GM13976 (cell line): ENCODE results near the gene TRABD.

Experiments
- DNase-seq: peaks from one replicate; pipeline ENCODE4 v3.0.0; 2012; ENCODE audit warnings: low spot score
- CTCF ChIP-seq: IDR thresholded peaks from 2 replicates; pipeline ENCODE4 v1.5.1; 2012; ENCODE audit warnings: borderline replicate concordance, mild to moderate bottlenecking; ENCODE audit not compliant: insufficient read depth; ENCODE audit errors: extremely low read depth, missing control alignments, control extremely low read depth
- in situ Hi-C: fragments of 300-500 bp; cut with MboI; formaldehyde crosslinking; loops from one replicate; pipeline ENCODE4 v1.12.0; 2022; ENCODE audit warnings: low sequenced_read_pairs, mixed read lengths, inconsistent platforms; ENCODE audit not compliant: unreplicated experiment

The TRABD gene

DNA sequence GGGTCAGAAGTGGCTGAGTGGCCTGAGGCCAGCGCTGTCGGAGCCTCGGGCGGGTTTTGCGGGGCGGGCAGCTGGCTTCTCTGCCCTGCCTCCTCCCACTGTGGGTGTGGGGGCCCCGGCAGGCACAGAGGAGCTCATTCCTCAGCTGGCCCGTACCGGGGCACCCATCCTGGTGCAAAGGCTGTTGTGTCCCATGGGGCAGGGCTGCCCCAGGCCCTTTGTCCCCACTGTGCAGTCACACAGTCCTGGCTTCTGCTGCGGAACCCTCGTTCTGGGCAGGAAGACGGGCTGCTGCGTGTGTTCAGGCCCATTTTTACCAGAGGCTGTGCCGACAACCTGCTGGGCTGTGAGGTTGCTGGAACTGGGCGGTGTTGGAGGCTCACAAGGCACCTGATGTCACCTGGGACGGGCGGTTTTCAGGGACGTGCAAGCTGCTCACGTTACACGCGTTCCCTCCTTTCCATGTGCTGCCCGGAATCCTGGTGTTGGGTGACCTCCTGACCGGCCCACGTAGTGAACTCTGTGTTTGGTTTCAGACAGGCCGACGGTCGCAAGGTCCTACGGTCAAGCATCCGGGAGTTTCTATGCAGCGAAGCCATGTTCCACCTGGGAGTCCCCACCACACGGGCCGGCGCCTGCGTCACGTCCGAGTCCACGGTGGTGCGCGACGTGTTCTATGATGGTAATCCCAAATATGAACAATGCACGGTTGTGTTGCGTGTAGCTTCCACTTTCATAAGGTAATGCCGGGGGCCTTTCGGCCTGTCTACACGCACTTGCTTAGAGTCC, 20.3 kb downstream of the TRABD start:
- in situ Hi-C loops = loop anchor here (10.0 kb wide), 1 partner anchor 51 kb away; no protein-coding TSS in a partner anchor

GRCh38 chr22:50206599-50206998, 20.9 kb downstream of the TRABD start:
- peak; percentile 24 for TF ChIP-seq CTCF
- no peak for DNase-seq
- in situ Hi-C loops = loop anchor here (10.0 kb wide), 1 partner anchor 52 kb away; no protein-coding TSS in a partner anchor

More for the DNA sequence above, 20.3 kb downstream of the TRABD start:
- no peak for TF ChIP-seq CTCF
- DNase-seq = no peak

- DNase-seq = no peak
- TF ChIP-seq CTCF = no peak
- in situ Hi-C loops = loop anchor here (10.0 kb wide), 1 partner anchor 53 kb away; no protein-coding TSS in a partner anchor
Measured at GRCh38 chr22:50207383-50208140, 21.8 kb downstream of the TRABD start.

GRCh38 chr22:50208430-50208938, 22.8 kb downstream of the TRABD start:
- DNase-seq = no peak
- in situ Hi-C loops = loop anchor here (10.0 kb wide), 1 partner anchor 54 kb away; no protein-coding TSS in a partner anchor
- no peak for TF ChIP-seq CTCF

GRCh38 chr22:50208939-50209892, 23.5 kb downstream of the TRABD start:
- no peak for TF ChIP-seq CTCF
- in situ Hi-C loops = loop anchor here (10.0 kb wide), 1 partner anchor 54 kb away; no protein-coding TSS in a partner anchor
- DNase-seq = no peak

DNA sequence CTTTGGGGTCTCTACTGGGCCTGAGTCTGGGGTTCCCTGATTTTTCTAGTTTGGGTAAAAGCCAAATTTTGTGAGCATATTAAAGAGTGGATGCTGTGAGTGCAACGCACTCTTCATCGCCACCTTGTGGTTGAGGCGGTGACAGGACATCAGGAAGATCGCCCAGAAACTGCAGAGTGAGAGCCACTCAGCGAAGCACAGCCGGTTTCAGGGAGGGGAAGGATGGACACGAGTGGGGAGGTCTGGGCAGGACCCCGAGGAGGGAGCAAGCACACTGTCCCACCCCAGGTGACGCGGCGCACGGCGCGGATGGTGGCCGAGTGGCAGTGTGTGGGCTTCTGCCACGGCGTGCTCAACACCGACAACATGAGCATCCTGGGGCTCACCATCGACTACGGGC, 24.2 kb downstream of the TRABD start:
- in situ Hi-C loops = loop anchor here (10.0 kb wide), 1 partner anchor 55 kb away; no protein-coding TSS in a partner anchor
- peak; percentile 90 for DNase-seq
- peak; percentile 81 for TF ChIP-seq CTCF
